ENCODE measurements around the gene LASP1. TPM values are rescaled to one million over a fixed set of nuclear protein-coding genes. Genes with fewer than 3 reads are reported as not detected.

Gene LASP1
- polyA plus RNA-seq, 1 of the 3 experiments (the other 2 are of a cell fraction) = 102 TPM

DNA sequence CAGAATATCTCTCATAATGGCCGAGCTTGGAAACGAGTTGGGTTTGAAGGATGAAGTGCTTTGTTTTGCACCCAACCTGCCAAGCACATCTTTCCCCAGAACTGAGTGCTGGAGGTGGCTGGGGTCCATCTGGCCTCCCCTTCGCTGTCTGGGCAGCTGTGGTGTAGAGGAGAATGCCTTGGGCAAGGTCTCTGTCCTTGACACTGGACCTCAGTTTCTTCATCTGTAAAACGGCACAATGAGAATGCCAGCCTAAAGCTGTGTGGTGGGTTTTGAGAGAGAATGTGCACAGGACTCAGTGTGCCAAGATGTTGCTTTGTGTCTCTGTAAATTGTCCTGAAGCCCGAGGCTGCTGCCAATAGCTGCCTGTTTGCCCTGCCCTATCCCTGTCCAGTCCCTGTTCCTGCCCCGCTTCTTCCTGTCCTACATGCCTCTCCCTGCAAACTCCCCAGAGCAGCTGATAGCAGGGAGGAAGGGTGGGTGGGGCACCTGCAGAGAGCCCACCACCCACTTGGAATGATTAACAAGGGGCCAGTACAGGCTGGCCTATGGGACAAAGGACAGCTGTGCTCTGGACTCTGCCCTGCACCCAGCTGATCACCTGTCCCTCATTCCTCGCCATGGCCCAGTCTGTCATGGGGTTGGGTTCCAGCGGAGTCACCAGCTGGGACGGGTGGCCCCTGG is 15.3 kb downstream of the LASP1 start:
- 89% methylated on average over 9 of the region's 9 CpGs for WGBS (ENCODE audit: low lambda C conversion rate)
- POLR2A ChIA-PET = interaction anchor here (1.4 to 2.2 kb wide), 2 partner anchors 14 to 16 kb away, joined by 4 to 6 read pairs; partner anchors contain the start of gene LASP1

DNA sequence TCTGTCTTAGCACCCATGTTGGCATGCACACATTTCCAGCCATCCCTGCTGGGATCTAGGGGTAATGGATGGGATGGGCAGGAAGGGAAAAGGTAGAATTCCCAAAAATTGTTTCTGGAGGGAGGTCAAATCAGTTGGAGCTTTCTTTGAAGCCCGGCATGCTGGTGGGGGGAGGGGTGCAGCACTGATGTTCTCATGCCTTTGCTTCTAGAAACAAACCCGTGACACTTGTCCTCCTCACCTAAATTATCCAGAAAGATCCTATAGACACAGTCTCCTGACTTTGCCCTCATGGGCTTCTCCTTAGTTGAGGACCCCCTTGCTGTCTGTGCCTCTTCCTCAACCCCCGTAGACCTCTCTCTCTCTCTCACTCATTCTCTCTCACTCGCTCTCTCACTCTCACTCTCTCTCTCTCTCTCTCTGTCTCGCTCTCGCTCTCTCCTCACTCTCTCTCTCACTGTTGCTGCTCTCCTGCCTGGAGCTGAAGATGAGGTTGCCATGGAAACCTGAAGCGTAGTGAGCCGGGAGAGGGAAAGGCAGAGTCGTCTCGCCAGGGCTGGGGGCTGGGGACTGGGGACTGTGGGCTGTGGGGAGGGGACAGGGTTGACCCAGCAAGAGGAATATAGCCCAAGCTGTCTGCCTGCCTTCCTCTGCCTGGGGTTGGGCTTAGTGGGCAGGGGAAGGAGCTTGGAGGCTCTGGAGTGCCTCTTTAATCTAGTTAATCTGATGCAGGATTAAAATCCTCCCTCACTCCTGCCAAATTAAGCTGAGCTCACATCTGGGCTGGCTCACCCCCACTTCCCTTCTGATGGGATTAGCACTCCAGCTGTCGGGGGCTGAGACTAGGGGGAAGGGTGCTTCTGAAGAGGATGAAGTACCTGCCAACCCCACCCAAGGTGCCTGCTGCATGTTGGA is 16.1 kb downstream of the LASP1 start:
- Histone ChIP-seq H3K9me2 (no peaks in the 10 kb centered on the region), H4K20me1 (ENCODE audit: insufficient read depth) (peaks cover 98% of the 10 kb centered on the region), H3K4me2 (0 out of 2 replicates have a peak overlapping the region, but pooled peaks have one; percentile 33), H3K4me1 (ENCODE audit: control insufficient read depth in 1 of 2, insufficient read depth in 2 of 2, low read depth in 1 of 2, low read length in 1 of 2) (peaks cover 15 to 22% of the 10 kb centered on the region in 2 experiments; a peak in 3 of 4 replicates), H3K79me2 (ENCODE audit: insufficient read depth) (peaks cover 100% of the 10 kb centered on the region), H2AFZ (ENCODE audit: low read depth) (no peak overlapping the region), H3K27me3 (ENCODE audit: insufficient read depth) (no peaks in the 10 kb centered on the region), H3K27ac (ENCODE audit: low read depth in 2 of 2, low read length in 1 of 2) (no peak overlapping the region), H3K36me3 (replicated peaks in 1 of 2; ENCODE audit: control insufficient read depth in 1 of 2, insufficient read depth in 2 of 2, low read length in 1 of 2) (peaks cover 33 to 59% of the 10 kb centered on the region in 2 experiments), H3K9ac (no peak overlapping the region), H3K4me3 (ENCODE audit: low read depth in 2 of 2, low read length in 1 of 2) (no peak overlapping the region), H3K9me3 (no peaks in the 10 kb centered on the region), H3F3A (replicated peaks; ENCODE audit: insufficient read depth) (peaks cover 13% of the 10 kb centered on the region)
- POLR2A ChIA-PET = interaction anchor here (0.8 to 2.2 kb wide), 4 partner anchors 15 to 27 kb away, joined by 4 to 6 read pairs (median 4); partner anchors contain the start of gene LASP1
- CTCF ChIA-PET = interaction anchor here (1.3 to 2.1 kb wide), 3 partner anchors 30 to 39 kb away, joined by 3 to 6 read pairs (median 4); partner anchors contain the start of gene LASP1NB
- WGBS (ENCODE audit: low lambda C conversion rate) = 75% methylated on average over 11 of the region's 11 CpGs
- DNase-seq = peak; percentile 75
- TF ChIP-seq SMC3 (IDR thresholded peaks at IDR 0.05; ENCODE audit: low read depth, low read length) (no peak), TCF12 (IDR thresholded peaks at IDR 0.05) (no peak), CHD2 (IDR thresholded peaks at IDR 0.05; ENCODE audit: low read length, partially characterized antibody) (no peak), YY1 (IDR thresholded peaks at IDR 0.05; ENCODE audit: low read depth) (no peak), NRF1 (IDR thresholded peaks at IDR 0.05; ENCODE audit: low read depth, low read length) (no peak)

More for the DNA sequence above, 15.3 kb downstream of the LASP1 start:
- H3K4me1 ChIP-seq (ENCODE audit: control insufficient read depth in 1 of 2, insufficient read depth in 2 of 2, low read depth in 1 of 2, low read length in 1 of 2) = peaks cover 18 to 30% of the 10 kb centered on the region in 2 experiments; a peak in 3 of 4 replicates
- no peaks in the 10 kb centered on the region for H3K9me2 ChIP-seq
- TF ChIP-seq YY1 (IDR thresholded peaks at IDR 0.05; ENCODE audit: low read depth) (no peak), GATA2 (CRISPR knock-in tag; IDR thresholded peaks at IDR 0.05) (no peak), FOXJ3 (CRISPR knock-in tag; IDR thresholded peaks at IDR 0.05) (no peak), CHD2 (IDR thresholded peaks at IDR 0.05; ENCODE audit: low read length, partially characterized antibody) (no peak)
- H4K20me1 ChIP-seq (ENCODE audit: insufficient read depth) = peaks cover 99% of the 10 kb centered on the region
- H3K9me3 ChIP-seq = no peaks in the 10 kb centered on the region
- H3K9ac ChIP-seq = no peak overlapping the region
- H3K27me3 ChIP-seq (ENCODE audit: insufficient read depth) = no peaks in the 10 kb centered on the region
- peaks cover 21% of the 10 kb centered on the region for H3F3A ChIP-seq (replicated peaks; ENCODE audit: insufficient read depth)
- H3K4me3 ChIP-seq (ENCODE audit: low read depth in 2 of 2, low read length in 1 of 2) = no peak overlapping the region
- CTCF ChIA-PET = interaction anchor here (1.3 to 2.1 kb wide), 3 partner anchors 30 to 40 kb away, joined by 3 to 6 read pairs (median 4); partner anchors contain the start of gene LASP1NB
- H3K4me2 ChIP-seq = 0 out of 2 replicates have a peak overlapping the region, but pooled peaks have one; percentile 33
- no peak overlapping the region for H2AFZ ChIP-seq (ENCODE audit: low read depth)
- no peak for DNase-seq
- H3K79me2 ChIP-seq (ENCODE audit: insufficient read depth) = peaks cover 100% of the 10 kb centered on the region
- no peak overlapping the region for H3K27ac ChIP-seq (ENCODE audit: low read depth in 2 of 2, low read length in 1 of 2)
- H3K36me3 ChIP-seq (replicated peaks in 1 of 2; ENCODE audit: control insufficient read depth in 1 of 2, insufficient read depth in 2 of 2, low read length in 1 of 2) = peaks cover 25 to 63% of the 10 kb centered on the region in 2 experiments

DNA sequence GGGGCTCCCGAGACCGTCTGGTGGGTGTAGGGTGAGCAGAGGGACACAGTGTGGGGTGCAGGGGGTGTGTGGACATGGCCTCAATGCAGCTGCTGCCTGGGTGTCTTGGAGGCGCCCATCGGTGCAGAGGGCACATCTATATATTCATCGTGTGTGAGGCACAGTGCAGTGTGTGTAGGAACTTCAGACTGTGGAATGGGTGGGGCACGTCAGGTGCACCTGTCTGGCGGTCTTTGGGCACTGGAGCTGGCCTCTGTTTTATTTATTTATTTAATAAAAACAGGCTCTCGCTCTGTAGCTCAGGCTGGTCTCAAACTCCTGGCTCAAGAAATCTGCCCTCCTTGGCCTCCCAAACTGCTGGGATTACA is 16.8 kb downstream of the LASP1 start:
- no peak overlapping the region for H3K4me2 ChIP-seq
- no peaks in the 10 kb centered on the region for H3K9me2 ChIP-seq
- H4K20me1 ChIP-seq (ENCODE audit: insufficient read depth) = peaks cover 93% of the 10 kb centered on the region
- peaks cover 11 to 16% of the 10 kb centered on the region in 2 experiments; a peak in 3 of 4 replicates for H3K4me1 ChIP-seq (ENCODE audit: control insufficient read depth in 1 of 2, insufficient read depth in 2 of 2, low read depth in 1 of 2, low read length in 1 of 2)
- peaks cover 99% of the 10 kb centered on the region for H3K79me2 ChIP-seq (ENCODE audit: insufficient read depth)
- no peaks in the 10 kb centered on the region for H3K27me3 ChIP-seq (ENCODE audit: insufficient read depth)
- WGBS (ENCODE audit: low lambda C conversion rate) = 98% methylated on average over 8 of the region's 8 CpGs
- H3F3A ChIP-seq (replicated peaks; ENCODE audit: insufficient read depth) = peaks cover 7% of the 10 kb centered on the region
- ChIA-PET CTCF (interaction anchor here (1.3 to 2.1 kb wide), 3 partner anchors 29 to 39 kb away, joined by 3 to 6 read pairs (median 4); partner anchors contain the start of gene LASP1NB), POLR2A (interaction anchor here (0.8 to 2.2 kb wide), 3 partner anchors 15 to 26 kb away, joined by 4 to 6 read pairs (median 4); partner anchors contain the start of gene LASP1)
- H3K9ac ChIP-seq = no peak overlapping the region
- H3K36me3 ChIP-seq (replicated peaks in 1 of 2; ENCODE audit: control insufficient read depth in 1 of 2, insufficient read depth in 2 of 2, low read length in 1 of 2) = peaks cover 38 to 52% of the 10 kb centered on the region in 2 experiments
- no peak overlapping the region for H3K4me3 ChIP-seq (ENCODE audit: low read depth in 2 of 2, low read length in 1 of 2)
- no peak for DNase-seq
- no peak overlapping the region for H3K27ac ChIP-seq (ENCODE audit: low read depth in 2 of 2, low read length in 1 of 2)
- no peak overlapping the region for H2AFZ ChIP-seq (ENCODE audit: low read depth)
- H3K9me3 ChIP-seq = no peaks in the 10 kb centered on the region
- TF ChIP-seq TEAD4 (IDR thresholded peaks at IDR 0.05; ENCODE audit: borderline replicate concordance, insufficient read depth) = no peak
- TF ChIP-seq, protein P1, sequence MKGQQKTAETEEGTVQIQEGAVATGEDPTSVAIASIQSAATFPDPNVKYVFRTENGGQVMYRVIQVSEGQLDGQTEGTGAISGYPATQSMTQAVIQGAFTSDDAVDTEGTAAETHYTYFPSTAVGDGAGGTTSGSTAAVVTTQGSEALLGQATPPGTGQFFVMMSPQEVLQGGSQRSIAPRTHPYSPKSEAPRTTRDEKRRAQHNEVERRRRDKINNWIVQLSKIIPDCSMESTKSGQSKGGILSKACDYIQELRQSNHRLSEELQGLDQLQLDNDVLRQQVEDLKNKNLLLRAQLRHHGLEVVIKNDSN (IDR thresholded peaks at IDR 0.05; ENCODE audit: borderline replicate concordance, low read depth) = no peak
- TF ChIP-seq FOSL2 (IDR thresholded peaks at IDR 0.05; ENCODE audit: borderline replicate concordance, low read depth) = no peak
- TF ChIP-seq, protein P2, sequence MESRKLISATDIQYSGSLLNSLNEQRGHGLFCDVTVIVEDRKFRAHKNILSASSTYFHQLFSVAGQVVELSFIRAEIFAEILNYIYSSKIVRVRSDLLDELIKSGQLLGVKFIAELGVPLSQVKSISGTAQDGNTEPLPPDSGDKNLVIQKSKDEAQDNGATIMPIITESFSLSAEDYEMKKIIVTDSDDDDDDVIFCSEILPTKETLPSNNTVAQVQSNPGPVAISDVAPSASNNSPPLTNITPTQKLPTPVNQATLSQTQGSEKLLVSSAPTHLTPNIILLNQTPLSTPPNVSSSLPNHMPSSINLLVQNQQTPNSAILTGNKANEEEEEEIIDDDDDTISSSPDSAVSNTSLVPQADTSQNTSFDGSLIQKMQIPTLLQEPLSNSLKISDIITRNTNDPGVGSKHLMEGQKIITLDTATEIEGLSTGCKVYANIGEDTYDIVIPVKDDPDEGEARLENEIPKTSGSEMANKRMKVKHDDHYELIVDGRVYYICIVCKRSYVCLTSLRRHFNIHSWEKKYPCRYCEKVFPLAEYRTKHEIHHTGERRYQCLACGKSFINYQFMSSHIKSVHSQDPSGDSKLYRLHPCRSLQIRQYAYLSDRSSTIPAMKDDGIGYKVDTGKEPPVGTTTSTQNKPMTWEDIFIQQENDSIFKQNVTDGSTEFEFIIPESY (IDR thresholded peaks at IDR 0.05; ENCODE audit: borderline replicate concordance, low read depth) = no peak
- no peak for TF ChIP-seq GABPA (IDR thresholded peaks at IDR 0.05; ENCODE audit: low read depth)
- TF ChIP-seq FOXJ3 (CRISPR knock-in tag; IDR thresholded peaks at IDR 0.05) = no peak
- TF ChIP-seq RAD21 (IDR thresholded peaks at IDR 0.05; ENCODE audit: low read length) = no peak
- no peak for TF ChIP-seq EP300 (IDR thresholded peaks at IDR 0.05; ENCODE audit: borderline replicate concordance in 1 of 2, low read depth in 1 of 2, low read length in 1 of 2)
- no peak for TF ChIP-seq TCF12 (IDR thresholded peaks at IDR 0.05)

Measured in SK-N-SH (cell line).